ENCODE measurements around the gene EBLN2.

DNA sequence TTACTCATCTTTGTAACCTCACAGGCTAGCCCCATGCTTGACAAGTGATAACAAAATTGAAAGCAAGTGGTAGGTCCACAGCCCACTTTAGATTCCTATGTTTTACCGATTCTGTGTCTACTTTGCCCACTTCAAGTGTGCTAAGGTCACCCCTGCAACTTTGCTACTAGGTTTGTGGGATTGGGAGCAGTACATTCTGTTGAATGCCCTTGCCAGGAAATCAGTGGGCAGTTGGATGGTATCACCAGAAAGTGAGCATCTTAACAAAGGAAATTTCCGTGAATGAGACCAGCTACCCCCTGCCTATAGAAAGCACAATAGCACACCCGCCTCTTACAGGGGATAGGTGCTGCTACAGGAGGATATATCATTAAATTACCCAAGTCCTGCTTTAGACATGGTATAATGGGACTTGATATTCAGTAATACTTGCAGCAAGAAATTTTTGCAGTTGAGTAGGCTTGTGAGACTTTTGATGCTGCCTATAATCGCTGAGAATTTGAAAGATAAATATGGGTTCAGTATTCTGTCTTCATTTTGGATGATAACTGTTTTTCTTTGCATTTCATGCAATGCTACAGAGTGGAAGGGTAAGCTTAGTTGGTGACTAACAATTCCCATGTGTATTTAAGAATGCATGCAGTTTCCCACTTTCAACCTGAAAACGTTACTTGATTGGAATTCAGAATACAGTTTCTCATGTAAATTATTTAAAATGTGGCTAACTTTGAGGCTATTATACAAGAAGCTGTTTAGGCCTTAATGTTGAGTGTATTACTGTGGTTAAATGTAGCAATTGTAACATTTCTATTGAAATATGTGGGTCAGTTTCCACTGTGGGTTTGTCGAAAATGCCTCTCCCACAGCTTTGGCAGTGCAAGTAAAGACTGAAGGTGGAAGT is 9.5 kb downstream of the EBLN2 start:
- TF ChIP-seq CTCF (IDR thresholded peaks at IDR 0.05) = no peak
- no peak for TF ChIP-seq POLR2A (IDR thresholded peaks at IDR 0.05)
- no peak for TF ChIP-seq EP300 (IDR thresholded peaks at IDR 0.05)

Data from ovary (tissue), 3 donors.